HepG2 (cell line): ENCODE results near the gene RETREG2. TPM values are rescaled to one million over a fixed set of nuclear protein-coding genes. Genes with fewer than 3 reads are reported as not detected.
A peak's percentile ranks its signal among the peaks of the same experiment; 100 is the strongest.

ENCODE experiments used
- ATAC-seq: fragments of 200-7000 bp; cut with Tn5 transposase; 3 replicates; pipeline ENCODE4 v1.9.1; 2020; ENCODE audit warnings: mild to moderate bottlenecking, moderate library complexity
- BruUV-seq: library from RNA; stranded (reverse); fragments of 400-500 nt; replicated peaks from 2 replicates; lab custom pipeline; 2021; lab: Mats Ljungman, UMichigan
- CTCF ChIA-PET: fragments of 300-600 bp; formaldehyde crosslinking; extraction: SDS; loops from one replicate; lab custom pipeline; 2021; ENCODE audit warnings: low total read pairs, inconsistent platforms, low intra/inter-chr PET ratio; lab: Yijun Ruan, JAX
- POLR2A ChIA-PET: fragments of 350-600 bp; sonication (Branson Sonifier 250); formaldehyde crosslinking; loops from one replicate; lab custom pipeline; 2020; ENCODE audit warnings: antibody characterized with exemption, inconsistent platforms; lab: Yijun Ruan, JAX
- DNase-seq: peaks from one replicate; pipeline ENCODE4 v3.0.0-alpha.2; 2015; ENCODE audit warnings: low spot score
- FAIRE-seq: peaks from 3 replicates; lab custom pipeline; 2011; peaks lifted over from hg19 to GRCh38; lab: Jason Lieb, UNC
- H2AFZ ChIP-seq: one replicate; pipeline ENCODE4 v1.6.1; 2011; ENCODE audit warnings: low read length, inconsistent platforms
- H3K27ac ChIP-seq: fragments of 300-600 bp; 3 replicates; pipeline ENCODE4 v1.8.0; 2011; ENCODE audit warnings: mixed run types, mild to moderate bottlenecking, mixed read lengths, low read length, inconsistent platforms; ENCODE audit not compliant: insufficient read depth; ENCODE audit errors: extremely low read length
- H3K27me3 ChIP-seq, 2 experiments: fragments of 200-600 bp in 1 of 2; 2 replicates in 1 of 2; 3 replicates in 1 of 2; pipeline versions ENCODE4 v1.6.0 to v1.8.0; 2011; ENCODE audit warnings: low read length in 2 of 2, mild to moderate bottlenecking in 2 of 2, moderate library complexity in 2 of 2, inconsistent platforms in 1 of 2; ENCODE audit not compliant: insufficient read depth in 2 of 2, control insufficient read depth in 1 of 2
- H3K36me3 ChIP-seq, 2 experiments: fragments of 200-600 bp in 1 of 2; replicated peaks in 1 of 2; 2 replicates in 1 of 2; 3 replicates in 1 of 2; pipeline versions ENCODE4 v1.5.1 to v1.8.0; 2011; ENCODE audit warnings: low read length in 2 of 2, inconsistent platforms in 1 of 2; ENCODE audit not compliant: insufficient read depth in 2 of 2, control insufficient read depth in 1 of 2
- H3K4me1 ChIP-seq: 2 replicates; pipeline ENCODE4 v1.5.1; 2012; ENCODE audit warnings: low read length, inconsistent platforms; ENCODE audit not compliant: insufficient read depth
- H3K4me2 ChIP-seq: 2 replicates; pipeline ENCODE4 v1.6.0; 2011; ENCODE audit warnings: low read depth, low read length, inconsistent platforms
- H3K4me3 ChIP-seq, 3 experiments: fragments of 200-600 bp in 1 of 3; sonication (generic), shearing (Covaris generic) in 1 of 3; replicated peaks in 1 of 3; 2 replicates each; pipeline ENCODE4 v1.5.1; 2011 to 2016; ENCODE audit warnings: low read length in 3 of 3, inconsistent platforms in 2 of 3, low read depth in 2 of 3, mild to moderate bottlenecking in 2 of 3, control low read depth in 1 of 3, mixed read lengths in 1 of 3; ENCODE audit not compliant: insufficient read depth in 1 of 3
- H3K79me2 ChIP-seq: one replicate; pipeline ENCODE4 v1.6.1; 2011; ENCODE audit warnings: low read length, inconsistent platforms; ENCODE audit not compliant: insufficient read depth
- H3K9ac ChIP-seq: 2 replicates; pipeline ENCODE4 v1.6.0; 2011; ENCODE audit warnings: mild to moderate bottlenecking, low read depth, low read length, inconsistent platforms; ENCODE audit not compliant: insufficient read depth
- H3K9me3 ChIP-seq: 2 replicates; pipeline ENCODE4 v1.5.1; 2012; ENCODE audit warnings: mild to moderate bottlenecking, low read length
- H4K20me1 ChIP-seq: 2 replicates; pipeline ENCODE4 v1.6.0; 2011; ENCODE audit warnings: inconsistent platforms, mild to moderate bottlenecking, low read length, moderate library complexity; ENCODE audit not compliant: insufficient read depth
- NFIB ChIP-seq: sonication (generic); formaldehyde crosslinking; IDR thresholded peaks from 2 replicates; pipeline ENCODE4 v1.9.0; 2021; ENCODE audit warnings: missing genetic modification reagents, mild to moderate bottlenecking, borderline replicate concordance
- PTBP1 ChIP-seq: fragments of 200-400 bp; formaldehyde crosslinking; IDR thresholded peaks from 2 replicates; pipeline ENCODE4 v1.6.1; 2018; ENCODE audit warnings: low read length, low read depth; ENCODE audit not compliant: poor library complexity, severe bottlenecking
- TRIM24 ChIP-seq: sonication (generic); formaldehyde crosslinking; IDR thresholded peaks from 2 replicates; pipeline ENCODE4 v1.8.0; 2022; ENCODE audit warnings: mild to moderate bottlenecking, missing genetic modification reagents
- ZNF280B ChIP-seq: sonication (generic); formaldehyde crosslinking; IDR thresholded peaks from 2 replicates; pipeline ENCODE4 v1.5.0; 2020; ENCODE audit warnings: missing genetic modification reagents, mild to moderate bottlenecking, borderline replicate concordance
- ZNF326 ChIP-seq: sonication (generic); formaldehyde crosslinking; IDR thresholded peaks from 2 replicates; pipeline ENCODE4 v1.4.0; 2020; ENCODE audit warnings: missing genetic modification reagents, borderline replicate concordance
- WGBS: methylation state at CpG from one replicate; pipeline ENCODE4 v1.1.6; 2017; ENCODE audit warnings: low lambda C conversion rate; 5-methylcytosine and 5-hydroxymethylcytosine counted together
- in situ Hi-C: cut with HindIII; loops from 2 replicates; pipeline ENCODE4 v1.10.0; 2017; ENCODE audit warnings: low pct_unique_long_range_greater_than_20kb; ENCODE audit not compliant: extremely low pct_ligation_motif_present
- intact Hi-C: fragments of 100-400 bp; cut with micrococcal nuclease; formaldehyde crosslinking; loops from one replicate; pipeline ENCODE4 v1.10.0; 2022; ENCODE audit not compliant: unreplicated experiment
- polyA plus RNA-seq, 8 experiments: library from polyadenylated mRNA; depleted of rRNA in 3 of 8; stranded (reverse) in 7 of 8; unstranded in 1 of 8; fragments of >200 nt; fragmentation: Illumina TruSeq in 4 of 8; extraction: Trizol in 4 of 8; gene quantifications; 2 replicates each; pipeline versions ENCODE4 v1.2.1 to v1.2.3, GENCODE V29; 2011 to 2016; ENCODE audit warnings: low read depth in 4 of 8, missing spikeins in 1 of 8, mixed read lengths in 1 of 8; ENCODE audit not compliant: insufficient read depth in 1 of 8
- total RNA-seq, 5 experiments: library from RNA; depleted of rRNA; stranded (reverse); fragments of >200 nt; fragmentation: Illumina TruSeq; extraction: Trizol; gene quantifications; 2 replicates each; pipeline ENCODE4 v1.2.3, GENCODE V29; 2016; ENCODE audit warnings: low read depth in 1 of 5

The RETREG2 gene
- total and polyA plus RNA-seq, 2 of the 13 experiments (the other 11 are each of a cell fraction or from before 2014, with no cell fraction given): 86.0 to 134 TPM

- POLR2A ChIA-PET: interaction anchor here (1.3 to 6.2 kb wide), 6 partner anchors 9 to 59 kb away, joined by 3 to 196 read pairs (median 61); partner anchors contain the start of genes ANKZF1, ATG9A, DNAJB2 and GLB1L
- no peaks in the 10 kb centered on the region for H3K9me3 ChIP-seq
- FAIRE-seq (no peak), ATAC-seq (no peak)
- BruUV-seq: no TSS peak
- peaks cover 11% of the 10 kb centered on the region for H3K79me2 ChIP-seq
- TF ChIP-seq PTBP1 (no peak), TRIM24 (CRISPR knock-in tag) (no peak), NFIB (0 out of 2 replicates have a peak, but pooled peaks have one; percentile 49), ZNF280B (CRISPR knock-in tag) (0 out of 2 replicates have a peak, but pooled peaks have one; percentile 15), ZNF326 (no peak)
- TF ChIP-seq, all 625 proteins: peak for 2
- no peaks in the 10 kb centered on the region for H3K27me3 ChIP-seq
- WGBS: 98% methylated on average over 15 of the region's 18 CpGs
- H2AFZ ChIP-seq: no peak overlapping the region
- in situ Hi-C loops (no loop called here), intact Hi-C loops (loop anchor here (2.0 kb wide), 3 partner anchors 43 to 75 kb away; partner anchors contain the start of genes CNPPD1 and NHEJ1)
- no peak overlapping the region for H3K27ac ChIP-seq
- no peak for DNase-seq
- H3K4me1 ChIP-seq: peaks cover 33% of the 10 kb centered on the region
- H3K4me3 ChIP-seq: no peak overlapping the region
- CTCF ChIA-PET: no interaction called here
- H3K36me3 ChIP-seq: peaks cover 38 to 63% of the 10 kb centered on the region in 2 experiments
- H4K20me1 ChIP-seq: no peaks in the 10 kb centered on the region
- no peak overlapping the region for H3K4me2 ChIP-seq
- no peak overlapping the region for H3K9ac ChIP-seq
Observed at GRCh38 chr2:219219784-219220532, 41.9 kb downstream of the RETREG2 start.
